Measurements from ENCODE around the gene SFSWAP. TPM values are rescaled to one million over a fixed set of nuclear protein-coding genes. Genes with fewer than 3 reads are reported as not detected.

The SFSWAP gene
- total RNA-seq, 3 donors from 2014 or later: 72.4 to 77.8 (median 76.7) TPM

DNA sequence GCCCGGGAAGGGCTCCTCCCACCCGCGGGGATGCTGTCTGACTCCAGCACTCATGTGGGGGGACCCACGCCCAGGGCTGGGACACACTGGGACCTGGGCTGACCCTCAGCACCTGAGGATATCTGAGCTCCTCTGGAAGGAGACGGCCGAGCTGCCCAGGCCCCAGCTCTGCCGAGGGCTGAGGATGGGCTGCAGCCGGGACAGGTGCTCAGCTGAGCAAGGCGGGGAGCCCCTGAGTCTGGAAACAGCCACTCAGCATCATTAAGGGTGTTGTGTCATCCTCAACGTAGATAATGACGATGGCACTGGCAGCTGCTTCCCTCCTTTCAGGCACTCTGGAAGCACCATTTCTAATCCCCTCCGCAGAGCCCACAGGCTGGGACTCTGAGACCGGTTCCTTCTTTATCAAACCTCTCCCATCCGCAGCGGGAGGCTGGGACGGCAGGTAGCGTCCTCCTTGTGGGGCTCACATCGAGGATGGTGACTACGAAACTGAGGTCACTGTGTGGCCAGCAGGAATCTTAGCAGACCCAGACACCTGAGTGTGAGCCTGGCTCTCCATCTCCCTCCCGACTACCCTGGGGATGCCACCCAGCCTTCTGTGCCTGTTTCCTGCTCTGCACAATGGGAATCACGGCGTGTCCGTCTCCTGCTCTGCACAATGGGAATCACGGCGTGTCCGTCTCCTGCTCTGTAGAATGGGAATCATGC, 26.7 kb upstream of the SFSWAP start:
- peaks cover 7% of the 10 kb centered on the region for H3K27me3 Mint-ChIP-seq (ENCODE audit: low read depth)
- H3K9me3 Mint-ChIP-seq: no peaks in the 10 kb centered on the region
- H3K4me3 Mint-ChIP-seq: no peak overlapping the region
- ATAC-seq: no peak
- DNase-seq: no peak
- peaks cover 9% of the 10 kb centered on the region for H3K4me1 Mint-ChIP-seq (ENCODE audit: low read depth)
- H3K36me3 Mint-ChIP-seq (ENCODE audit: insufficient read depth): no peaks in the 10 kb centered on the region

DNA sequence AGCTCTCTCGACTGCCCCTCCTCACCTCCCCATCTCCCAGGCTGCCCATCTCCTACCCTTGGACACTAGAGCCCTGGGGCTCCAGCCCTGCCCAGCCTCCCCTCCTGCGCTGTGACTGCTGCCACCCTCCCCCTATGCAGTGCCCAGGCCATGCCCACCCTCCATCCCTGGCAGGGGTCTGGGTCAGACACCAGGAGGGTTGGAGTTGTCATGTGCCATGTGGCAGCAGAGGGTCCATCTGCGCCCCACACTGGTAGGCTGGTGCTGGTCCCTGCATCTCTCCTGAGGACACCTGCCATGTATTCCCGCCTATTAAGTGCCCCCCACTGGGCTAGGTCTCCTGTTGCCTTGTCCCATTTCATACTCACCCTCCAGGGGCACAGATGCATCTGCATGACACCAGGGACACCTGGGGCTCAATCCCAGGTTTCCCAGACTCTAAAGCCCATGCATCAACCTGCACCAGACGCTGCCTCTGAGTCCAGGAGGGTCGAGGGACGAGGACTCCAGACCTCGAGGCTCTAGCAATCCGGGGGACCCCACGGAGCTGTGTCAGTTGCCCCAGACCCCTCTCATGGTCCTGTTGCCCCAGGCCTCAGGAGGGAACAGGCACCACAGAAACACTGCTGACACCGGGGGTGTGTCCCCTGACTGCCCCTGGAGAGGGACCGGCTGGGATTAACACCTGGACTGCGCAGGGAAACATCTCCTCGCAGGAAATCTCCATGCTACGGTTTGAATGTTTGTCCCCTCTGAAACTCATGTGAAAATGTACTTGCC, 23.4 kb upstream of the SFSWAP start:
- ATAC-seq (no peak), DNase-seq (no peak)
- Mint-ChIP-seq H3K9me3 (no peaks in the 10 kb centered on the region), H3K36me3 (ENCODE audit: insufficient read depth) (no peaks in the 10 kb centered on the region), H3K4me3 (no peak overlapping the region), H3K27me3 (ENCODE audit: low read depth) (peaks cover 2% of the 10 kb centered on the region), H3K4me1 (ENCODE audit: low read depth) (peaks cover 3% of the 10 kb centered on the region)

DNA sequence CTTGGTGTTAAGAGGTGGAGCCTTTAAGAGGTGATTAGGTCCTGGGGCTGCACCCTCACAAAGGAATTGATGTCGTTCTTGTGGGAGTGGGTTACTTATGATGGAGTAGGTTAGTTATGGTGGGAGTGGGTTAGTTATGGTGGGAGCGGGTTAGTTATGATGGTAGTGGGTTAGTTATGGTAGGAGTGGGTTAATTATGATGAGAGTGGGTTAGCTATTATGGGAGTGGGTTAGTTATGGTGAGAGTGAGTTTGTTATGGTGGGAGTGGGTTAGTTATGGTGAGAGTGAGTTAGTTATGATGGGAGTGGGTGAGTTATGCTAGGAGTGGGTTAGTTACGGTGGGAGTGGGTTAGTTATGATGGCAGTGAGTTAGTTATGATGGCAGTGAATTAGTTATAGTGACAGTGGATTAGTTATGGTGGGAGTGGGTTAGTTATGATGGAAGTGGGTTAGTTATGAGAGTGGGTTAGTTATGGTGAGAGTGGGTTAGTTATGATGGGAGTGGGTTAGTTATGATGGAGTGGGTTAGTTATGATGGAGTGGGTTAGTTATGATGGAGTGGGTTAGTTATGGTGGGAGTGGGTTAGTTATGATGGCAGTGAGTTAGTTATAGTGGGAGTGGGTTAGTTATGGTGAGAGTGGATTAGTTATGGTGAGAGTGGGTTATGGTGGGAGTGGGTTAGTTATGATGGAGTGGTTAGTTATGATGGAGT, 22.6 kb upstream of the SFSWAP start:
- no peaks in the 10 kb centered on the region for H3K4me1 Mint-ChIP-seq (ENCODE audit: low read depth)
- H3K9me3 Mint-ChIP-seq: no peaks in the 10 kb centered on the region
- H3K4me3 Mint-ChIP-seq: no peak overlapping the region
- no peak for ATAC-seq
- H3K36me3 Mint-ChIP-seq (ENCODE audit: insufficient read depth): no peaks in the 10 kb centered on the region
- no peaks in the 10 kb centered on the region for H3K27me3 Mint-ChIP-seq (ENCODE audit: low read depth)
- DNase-seq: no peak

DNA sequence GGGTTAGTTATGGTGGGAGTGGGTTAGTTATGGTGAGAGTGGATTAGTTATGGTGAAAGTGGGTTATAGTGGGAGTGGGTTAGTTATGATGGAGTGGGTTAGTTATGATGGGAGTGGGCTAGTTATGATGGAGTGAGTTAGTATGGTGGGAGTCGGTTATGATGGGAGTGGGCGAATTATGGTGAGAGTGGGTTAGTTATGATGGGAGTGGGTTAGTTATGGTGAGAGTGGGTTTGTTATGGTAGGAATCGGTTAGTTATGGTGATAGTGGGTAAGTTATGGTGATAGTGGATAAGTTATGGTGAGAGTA, 22.1 kb upstream of the SFSWAP start:
- Mint-ChIP-seq H3K9me3 (no peaks in the 10 kb centered on the region), H3K36me3 (ENCODE audit: insufficient read depth) (no peaks in the 10 kb centered on the region), H3K4me1 (ENCODE audit: low read depth) (no peaks in the 10 kb centered on the region), H3K4me3 (no peak overlapping the region), H3K27me3 (ENCODE audit: low read depth) (peaks cover under 1% of the 10 kb centered on the region)
- ATAC-seq (no peak), DNase-seq (no peak)

DNA sequence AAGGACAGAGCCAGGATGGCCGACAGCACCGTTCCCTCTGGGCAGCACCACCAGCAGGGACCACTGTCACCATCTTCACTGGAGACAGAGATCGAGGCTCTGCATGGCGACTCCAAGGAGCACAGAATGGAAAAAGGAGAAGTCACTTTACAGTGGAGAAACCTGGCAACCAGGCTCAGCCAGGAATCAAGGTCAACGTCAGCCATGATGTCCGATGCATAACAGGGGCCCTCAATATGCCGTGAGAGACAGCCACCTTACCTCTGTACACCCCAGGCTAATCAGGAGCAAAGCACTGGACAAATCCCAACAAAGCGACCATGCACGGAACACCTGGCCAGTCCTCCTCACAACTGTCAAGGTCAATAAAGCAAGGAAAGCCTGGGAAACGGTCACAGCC, 20.6 kb upstream of the SFSWAP start:
- H3K36me3 Mint-ChIP-seq (ENCODE audit: insufficient read depth): no peaks in the 10 kb centered on the region
- no peak overlapping the region for H3K4me3 Mint-ChIP-seq
- no peaks in the 10 kb centered on the region for H3K9me3 Mint-ChIP-seq
- DNase-seq (no peak), ATAC-seq (no peak)
- peaks cover 9% of the 10 kb centered on the region for H3K27me3 Mint-ChIP-seq (ENCODE audit: low read depth)
- no peaks in the 10 kb centered on the region for H3K4me1 Mint-ChIP-seq (ENCODE audit: low read depth)

DNA sequence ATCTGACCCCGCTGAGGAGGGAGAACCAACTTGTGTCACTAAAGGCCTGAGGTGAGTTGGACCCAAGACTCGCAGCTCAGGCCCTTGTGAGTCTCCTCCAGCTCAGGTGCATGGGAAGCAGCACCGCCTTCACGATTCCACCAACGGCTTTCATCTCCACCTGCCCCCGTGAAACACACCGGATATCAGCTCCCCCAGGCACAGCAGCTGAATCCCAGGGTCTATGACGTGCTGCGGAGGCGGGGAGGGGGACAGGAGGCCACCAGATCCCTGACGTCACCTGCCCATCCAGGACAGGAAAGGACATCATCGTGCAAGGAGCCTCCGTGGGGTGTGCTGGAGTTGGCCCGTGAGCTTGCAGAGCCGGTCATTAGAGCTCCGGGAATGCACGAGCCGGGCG, 18.5 kb upstream of the SFSWAP start:
- Mint-ChIP-seq H3K4me1 (ENCODE audit: low read depth) (no peaks in the 10 kb centered on the region), H3K36me3 (ENCODE audit: insufficient read depth) (no peaks in the 10 kb centered on the region), H3K4me3 (no peak overlapping the region), H3K27me3 (ENCODE audit: low read depth) (peaks cover 11% of the 10 kb centered on the region), H3K9me3 (no peaks in the 10 kb centered on the region)
- DNase-seq (no peak), ATAC-seq (no peak)

DNA sequence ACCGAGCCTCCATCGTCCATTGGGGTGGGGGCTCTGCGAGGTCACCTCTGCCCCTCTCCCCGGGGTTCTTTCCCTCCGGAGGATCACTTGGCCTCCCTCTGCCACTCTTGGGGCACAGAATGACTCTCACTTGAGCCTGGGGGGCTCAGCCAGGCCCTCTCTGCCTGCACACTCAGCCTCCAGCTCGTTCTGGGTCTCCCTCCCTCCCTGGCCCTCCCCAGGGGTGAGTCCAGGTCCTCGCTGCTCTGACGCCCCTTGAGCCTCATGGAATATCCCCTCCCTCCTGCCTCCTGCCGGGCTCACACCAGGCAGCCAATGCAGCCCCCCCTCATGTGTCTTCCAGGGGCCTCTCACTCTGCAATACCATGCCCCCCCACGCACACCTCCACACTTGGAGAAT, 17.7 kb upstream of the SFSWAP start:
- H3K27me3 Mint-ChIP-seq (ENCODE audit: low read depth): peaks cover 11% of the 10 kb centered on the region
- ATAC-seq (no peak), DNase-seq (no peak)
- H3K4me1 Mint-ChIP-seq (ENCODE audit: low read depth): no peaks in the 10 kb centered on the region
- H3K36me3 Mint-ChIP-seq (ENCODE audit: insufficient read depth): no peaks in the 10 kb centered on the region
- H3K4me3 Mint-ChIP-seq: no peak overlapping the region
- H3K9me3 Mint-ChIP-seq: no peaks in the 10 kb centered on the region

DNA sequence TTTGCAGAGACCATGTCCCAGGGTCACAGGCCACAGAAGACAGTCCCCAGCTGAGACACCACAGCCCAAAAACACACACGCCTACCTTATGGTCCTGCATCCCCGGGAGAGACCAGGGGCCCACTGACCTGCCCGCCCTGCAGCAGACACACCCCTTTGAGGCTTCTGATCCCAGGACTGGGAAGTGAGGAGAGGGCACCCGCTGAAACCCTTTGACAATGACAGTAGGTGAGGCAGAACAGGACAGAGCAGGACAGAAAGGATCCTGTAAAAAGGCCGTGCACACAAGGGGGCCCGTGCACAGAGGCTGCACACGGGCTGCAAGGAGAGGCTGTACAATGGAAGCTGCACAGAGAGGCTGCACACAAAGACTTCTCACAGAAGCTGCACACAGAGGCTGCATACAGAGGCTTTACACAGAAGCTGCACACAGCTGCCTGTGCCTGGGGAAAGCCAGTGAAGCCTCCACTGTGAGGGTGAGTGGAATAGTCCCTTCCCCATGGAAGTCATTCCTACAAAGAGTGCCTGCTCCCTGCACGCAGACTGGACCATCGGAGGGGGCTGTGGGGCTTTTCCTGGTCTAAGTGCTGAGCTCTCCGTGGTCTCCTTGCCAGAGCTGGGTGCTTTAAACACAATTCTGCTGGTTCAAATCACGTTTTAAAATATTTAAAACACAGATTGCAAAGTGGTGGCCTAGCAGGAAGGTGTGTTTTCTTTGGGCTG, 16.6 kb upstream of the SFSWAP start:
- ATAC-seq (no peak), DNase-seq (no peak)
- Mint-ChIP-seq H3K4me3 (no peak overlapping the region), H3K9me3 (no peaks in the 10 kb centered on the region), H3K36me3 (ENCODE audit: insufficient read depth) (no peaks in the 10 kb centered on the region), H3K4me1 (ENCODE audit: low read depth) (no peaks in the 10 kb centered on the region), H3K27me3 (ENCODE audit: low read depth) (peaks cover 11% of the 10 kb centered on the region)

DNA sequence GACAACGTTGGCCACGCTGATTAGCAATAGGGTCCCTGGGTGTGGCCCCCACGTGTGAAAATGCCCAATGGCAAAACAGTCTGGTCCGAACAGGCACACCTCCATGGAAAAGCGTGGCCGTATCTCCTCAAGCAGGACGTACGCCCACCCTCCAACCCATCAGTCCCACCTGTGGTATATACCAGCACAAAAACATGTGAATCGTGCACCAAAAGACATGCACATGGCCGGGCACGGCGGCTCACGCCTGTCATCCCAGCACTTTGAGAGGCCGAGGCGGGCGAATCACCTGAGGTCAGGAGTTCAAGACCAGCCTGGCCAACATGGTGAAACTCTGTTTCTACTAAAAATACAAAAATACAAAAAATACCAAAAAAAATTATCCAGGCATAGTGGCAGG, 14.9 kb upstream of the SFSWAP start:
- Mint-ChIP-seq H3K9me3 (no peaks in the 10 kb centered on the region), H3K36me3 (ENCODE audit: insufficient read depth) (no peaks in the 10 kb centered on the region), H3K27me3 (ENCODE audit: low read depth) (peaks cover 15% of the 10 kb centered on the region), H3K4me1 (ENCODE audit: low read depth) (no peaks in the 10 kb centered on the region), H3K4me3 (no peak overlapping the region)
- ATAC-seq: no peak
- no peak for DNase-seq

DNA sequence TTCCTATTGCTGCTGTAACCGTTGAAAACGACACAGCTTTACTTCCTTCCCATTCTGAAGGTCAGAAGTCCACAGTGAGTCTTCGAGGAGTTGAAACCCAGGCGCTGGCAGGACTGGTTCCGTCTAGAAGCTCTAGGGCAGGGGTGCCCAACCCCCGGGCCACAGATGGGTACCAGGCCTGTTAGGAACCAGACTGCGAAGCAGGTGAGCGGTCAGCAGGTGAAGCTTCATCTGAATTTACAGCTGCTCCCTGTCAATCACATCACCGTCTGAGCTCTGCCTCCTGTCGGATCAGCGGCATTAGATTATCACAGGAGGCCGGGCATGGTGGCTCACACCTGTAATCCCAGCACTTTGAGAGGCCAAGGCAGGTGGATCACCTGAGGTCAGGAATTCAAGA, 12.6 kb upstream of the SFSWAP start:
- no peak overlapping the region for H3K4me3 Mint-ChIP-seq
- no peaks in the 10 kb centered on the region for H3K36me3 Mint-ChIP-seq (ENCODE audit: insufficient read depth)
- H3K27me3 Mint-ChIP-seq (ENCODE audit: low read depth): peaks cover 15% of the 10 kb centered on the region
- H3K4me1 Mint-ChIP-seq (ENCODE audit: low read depth): no peaks in the 10 kb centered on the region
- H3K9me3 Mint-ChIP-seq: no peaks in the 10 kb centered on the region
- no peak for DNase-seq
- no peak for ATAC-seq

DNA sequence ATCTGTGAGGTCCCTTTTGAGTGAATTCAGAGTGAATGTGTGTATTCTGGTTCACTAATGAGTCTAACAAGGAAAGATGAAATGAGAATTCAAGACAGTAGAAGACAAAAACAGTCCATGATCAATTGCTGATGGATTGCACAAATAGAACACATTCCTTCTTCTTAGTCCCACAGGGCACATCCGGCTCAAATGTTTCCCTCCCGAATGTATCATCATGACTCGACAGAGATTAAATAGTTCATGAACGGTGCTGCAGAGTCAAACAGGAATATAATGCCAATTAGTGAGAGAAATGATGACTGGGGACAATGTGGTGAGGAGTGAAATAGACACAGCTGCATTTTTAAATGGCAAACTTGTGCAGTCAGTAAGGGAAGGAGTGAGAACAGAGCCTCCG, 11.5 kb upstream of the SFSWAP start:
- peaks cover 7% of the 10 kb centered on the region for H3K9me3 Mint-ChIP-seq
- H3K4me3 Mint-ChIP-seq: no peak overlapping the region
- no peak for DNase-seq
- ATAC-seq: no peak
- no peaks in the 10 kb centered on the region for H3K4me1 Mint-ChIP-seq (ENCODE audit: low read depth)
- no peaks in the 10 kb centered on the region for H3K36me3 Mint-ChIP-seq (ENCODE audit: insufficient read depth)
- H3K27me3 Mint-ChIP-seq (ENCODE audit: low read depth): peaks cover 11% of the 10 kb centered on the region

DNA sequence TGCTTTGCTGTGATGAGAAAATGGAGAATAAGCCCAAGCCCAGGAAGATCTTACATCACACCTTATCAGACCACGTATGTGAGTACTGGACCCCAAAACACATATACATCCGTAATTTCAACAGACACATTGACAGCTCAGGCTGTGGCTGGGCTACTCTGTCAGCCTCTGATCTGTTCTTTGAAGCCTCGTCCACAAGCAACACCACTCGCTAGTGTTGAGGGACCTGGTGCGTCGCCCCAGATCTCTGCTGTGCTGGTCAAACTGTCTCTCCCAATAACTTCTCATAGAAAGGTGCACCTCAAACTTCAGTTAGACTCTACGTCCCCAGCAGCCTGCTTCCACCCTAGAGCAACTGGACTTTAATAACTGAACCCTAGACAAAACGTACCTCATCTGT, 10.6 kb upstream of the SFSWAP start:
- DNase-seq (no peak), ATAC-seq (no peak)
- Mint-ChIP-seq H3K9me3 (peaks cover 14% of the 10 kb centered on the region), H3K4me3 (no peak overlapping the region), H3K27me3 (ENCODE audit: low read depth) (peaks cover 6% of the 10 kb centered on the region), H3K36me3 (ENCODE audit: insufficient read depth) (no peaks in the 10 kb centered on the region), H3K4me1 (ENCODE audit: low read depth) (no peaks in the 10 kb centered on the region)

DNA sequence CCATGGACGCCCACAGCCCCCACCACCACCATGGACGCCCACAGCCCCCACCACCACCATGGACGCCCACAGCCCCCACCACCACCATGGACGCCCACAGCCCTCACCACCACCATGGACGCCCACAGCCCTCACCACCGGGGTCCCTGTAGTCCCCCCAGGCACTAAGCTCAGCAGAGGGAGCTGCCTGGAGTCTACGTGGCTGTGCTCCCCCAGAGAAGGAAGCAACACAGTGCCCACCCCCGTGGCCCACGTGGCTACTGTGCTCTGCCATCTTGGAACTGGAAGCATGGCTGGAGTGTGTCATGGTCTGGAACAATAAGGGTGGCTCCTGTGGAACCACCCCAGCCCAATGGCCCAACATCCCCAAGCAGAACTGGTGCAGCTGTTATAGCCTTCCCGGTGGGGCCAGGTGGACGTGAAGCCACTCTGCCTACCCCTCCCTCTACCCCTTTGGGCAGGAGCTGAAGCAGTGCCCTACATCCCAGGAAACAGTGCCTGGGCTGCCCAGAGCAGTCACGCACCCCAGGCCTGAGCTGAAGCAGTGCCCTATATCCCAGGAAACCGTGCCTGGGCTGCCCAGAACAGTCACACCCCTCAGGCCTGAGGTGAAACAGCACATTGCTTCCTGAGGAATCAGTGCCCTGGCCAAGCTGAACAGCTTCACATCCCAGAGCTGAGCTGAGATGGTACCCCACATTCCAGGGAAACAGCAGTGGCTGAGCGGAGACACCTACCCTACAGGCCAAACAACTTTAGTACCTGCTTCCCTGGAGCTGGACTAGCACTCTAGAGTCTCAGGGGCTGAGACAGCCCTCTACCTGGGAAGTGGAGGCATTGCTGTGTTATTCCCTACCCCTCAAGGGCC, 9.0 kb upstream of the SFSWAP start:
- H3K4me1 Mint-ChIP-seq (ENCODE audit: low read depth): no peaks in the 10 kb centered on the region
- no peak for DNase-seq
- no peaks in the 10 kb centered on the region for H3K36me3 Mint-ChIP-seq (ENCODE audit: insufficient read depth)
- no peak overlapping the region for H3K4me3 Mint-ChIP-seq
- no peak for ATAC-seq
- peaks cover 17% of the 10 kb centered on the region for H3K9me3 Mint-ChIP-seq
- peaks cover 3% of the 10 kb centered on the region for H3K27me3 Mint-ChIP-seq (ENCODE audit: low read depth)

DNA sequence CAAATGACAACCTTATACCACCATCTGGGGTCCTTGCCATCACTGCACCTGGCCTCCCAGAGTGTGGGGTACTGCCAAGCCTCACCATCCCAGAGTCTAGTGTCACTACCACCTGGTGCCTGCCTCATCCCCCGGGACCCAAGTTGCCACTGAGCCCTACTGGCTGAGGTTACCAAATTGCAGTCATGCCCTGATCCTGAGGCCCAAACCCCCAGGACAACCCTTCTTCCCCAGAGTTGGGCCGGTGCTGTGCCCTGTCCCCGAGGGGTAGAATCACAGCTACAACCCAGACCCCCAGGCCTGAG, 8.4 kb upstream of the SFSWAP start:
- peaks cover 17% of the 10 kb centered on the region for H3K9me3 Mint-ChIP-seq
- H3K4me3 Mint-ChIP-seq: no peak overlapping the region
- DNase-seq (no peak), ATAC-seq (no peak)
- no peaks in the 10 kb centered on the region for H3K4me1 Mint-ChIP-seq (ENCODE audit: low read depth)
- peaks cover 3% of the 10 kb centered on the region for H3K27me3 Mint-ChIP-seq (ENCODE audit: low read depth)
- H3K36me3 Mint-ChIP-seq (ENCODE audit: insufficient read depth): no peaks in the 10 kb centered on the region
